HepG2 (cell line): Measurements from ENCODE around the gene SSNA1. TPM values are rescaled to one million over a fixed set of nuclear protein-coding genes. Genes with fewer than 3 reads are reported as not detected.

ENCODE experiments used
- ATF1 ChIP-seq: IDR thresholded peaks from 2 replicates; pipeline ENCODE4 v1.6.1; 2016; ENCODE audit warnings: mild to moderate bottlenecking, control low read depth
- CBX5 ChIP-seq: sonication (generic); formaldehyde crosslinking; IDR thresholded peaks from 2 replicates; pipeline ENCODE4 v1.4.0; 2020; ENCODE audit warnings: missing genetic modification reagents, borderline replicate concordance
- HINFP ChIP-seq: sonication (generic); formaldehyde crosslinking; IDR thresholded peaks from 2 replicates; pipeline ENCODE4 v1.4.0; 2020; ENCODE audit warnings: low read depth, mild to moderate bottlenecking, missing genetic modification reagents
- MAFF ChIP-seq: IDR thresholded peaks from 2 replicates; pipeline ENCODE4 v1.6.1; 2011; ENCODE audit warnings: low read depth, low read length, improper control_type of control experiment
- MBNL3 ChIP-seq: fragments of 250-450 bp; sonication (Bioruptor Pico); conservative IDR thresholded peaks from 2 replicates; pipeline ENCODE4 v1.8.0; 2022; ENCODE audit warnings: mild to moderate bottlenecking, inconsistent platforms
- MLXIP ChIP-seq: sonication (generic); formaldehyde crosslinking; IDR thresholded peaks from 2 replicates; pipeline ENCODE4 v1.9.0; 2021; ENCODE audit warnings: missing genetic modification reagents, borderline replicate concordance
- MNT ChIP-seq: fragments of 450-650 bp; IDR thresholded peaks from 2 replicates; pipeline ENCODE4 v1.6.1; 2016
- PHF5A ChIP-seq: IDR thresholded peaks from one replicate; pipeline ENCODE4 v1.6.1; 2018; ENCODE audit warnings: low read depth, missing genetic modification reagents; ENCODE audit not compliant: unreplicated experiment
- SIN3A ChIP-seq: IDR thresholded peaks from 2 replicates; pipeline ENCODE4 v1.6.1; 2011; ENCODE audit warnings: low read depth, mild to moderate bottlenecking, control low read depth, low read length, borderline replicate concordance
- ZBED4 ChIP-seq: sonication (generic); formaldehyde crosslinking; IDR thresholded peaks from 2 replicates; pipeline ENCODE4 v1.4.0; 2020; ENCODE audit warnings: missing genetic modification reagents, borderline replicate concordance
- ZBTB44 ChIP-seq: sonication (generic); formaldehyde crosslinking; IDR thresholded peaks from 2 replicates; pipeline ENCODE4 v1.4.0; 2020; ENCODE audit warnings: missing genetic modification reagents
- ZFP82 ChIP-seq: sonication (generic); formaldehyde crosslinking; IDR thresholded peaks from 2 replicates; pipeline ENCODE4 v1.5.1; 2020; ENCODE audit warnings: mild to moderate bottlenecking, missing genetic modification reagents, borderline replicate concordance
- ZNF124 ChIP-seq: sonication (generic); formaldehyde crosslinking; IDR thresholded peaks from 2 replicates; pipeline ENCODE4 v1.4.0; 2020; ENCODE audit warnings: missing genetic modification reagents
- ZNF337 ChIP-seq: sonication (generic); formaldehyde crosslinking; IDR thresholded peaks from 2 replicates; pipeline ENCODE4 v1.5.1; 2020; ENCODE audit warnings: missing genetic modification reagents, low read depth, mild to moderate bottlenecking, borderline replicate concordance
- ZNF605 ChIP-seq: sonication (generic); formaldehyde crosslinking; IDR thresholded peaks from 2 replicates; pipeline ENCODE4 v1.8.0; 2022; ENCODE audit warnings: mild to moderate bottlenecking, missing genetic modification reagents
- polyA plus RNA-seq, 8 experiments: library from polyadenylated mRNA; depleted of rRNA in 3 of 8; stranded (reverse) in 7 of 8; unstranded in 1 of 8; fragments of >200 nt; fragmentation: Illumina TruSeq in 4 of 8; extraction: Trizol in 4 of 8; gene quantifications; 2 replicates each; pipeline versions ENCODE4 v1.2.1 to v1.2.3, GENCODE V29; 2011 to 2016; ENCODE audit warnings: low read depth in 4 of 8, missing spikeins in 1 of 8, mixed read lengths in 1 of 8; ENCODE audit not compliant: insufficient read depth in 1 of 8
- total RNA-seq, 5 experiments: library from RNA; depleted of rRNA; stranded (reverse); fragments of >200 nt; fragmentation: Illumina TruSeq; extraction: Trizol; gene quantifications; 2 replicates each; pipeline ENCODE4 v1.2.3, GENCODE V29; 2016; ENCODE audit warnings: low read depth in 1 of 5

The SSNA1 gene
- total and polyA plus RNA-seq, 2 of the 13 experiments (the other 11 are each of a cell fraction or from before 2014, with no cell fraction given): 35.9 to 49.4 TPM

- TF ChIP-seq ZNF605 (CRISPR knock-in tag) (peak; percentile 79; the same call in 1 of the 2 replicates), ATF1 (CRISPR knock-in tag) (peak; percentile 99), HINFP (CRISPR knock-in tag) (no peak; the same call in 1 of the 2 replicates), ZBED4 (CRISPR knock-in tag) (peak; percentile 49; the same call in 1 of the 2 replicates), MLXIP (CRISPR knock-in tag) (no peak), MBNL3 (CRISPR knock-in tag) (no peak), MNT (peak; percentile 87), ZNF337 (CRISPR knock-in tag) (no peak), ZNF124 (CRISPR knock-in tag) (0 out of 2 replicates have a peak, but pooled peaks have one; percentile 21), ZFP82 (peak; percentile 82; the same call in 1 of the 2 replicates), MAFF (no peak), SIN3A (peak; percentile 84), PHF5A (CRISPR knock-in tag) (peak; percentile 98), CBX5 (CRISPR knock-in tag) (peak; percentile 93), ZBTB44 (0 out of 2 replicates have a peak, but pooled peaks have one; percentile 12)
Observed at GRCh38 chr9:137188490-137189296, at the start of gene SSNA1, which contains the start of gene ANAPC2 (continued).
